Stimulated activated CD4-positive, alpha-beta T cell treated with anti-CD3 and anti-CD28 coated beads, TNF-alpha, amount 100 ng/mL, for 24 hours (primary cell): ENCODE results near the gene TTC7B.

Source experiments
- DNase-seq, 3 experiments: peaks; one replicate each; pipeline ENCODE4 v3.0.0-alpha.2; 2020; ENCODE audit warnings: low read depth in 3 of 3

TTC7B gene

DNA sequence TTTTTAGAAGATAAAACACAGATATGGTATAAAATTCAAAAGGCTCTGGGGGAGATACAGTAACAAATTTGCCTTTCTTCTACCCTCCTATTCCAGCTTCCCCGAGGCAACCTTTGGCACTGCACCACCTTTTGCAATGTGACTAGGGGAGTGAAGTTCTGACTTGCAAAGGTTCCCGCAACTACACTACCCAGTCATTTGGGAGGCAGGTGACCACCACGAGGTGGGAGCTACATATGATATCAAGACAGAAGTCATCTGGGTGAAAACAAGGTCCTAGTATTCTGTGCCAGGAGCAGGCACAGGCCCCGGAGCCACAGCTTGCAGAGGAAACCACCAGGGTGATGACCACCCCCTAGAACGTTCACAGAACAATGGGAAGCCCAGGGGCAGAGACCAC lies 141.5 kb downstream of the TTC7B start:
- no peak for DNase-seq

DNA sequence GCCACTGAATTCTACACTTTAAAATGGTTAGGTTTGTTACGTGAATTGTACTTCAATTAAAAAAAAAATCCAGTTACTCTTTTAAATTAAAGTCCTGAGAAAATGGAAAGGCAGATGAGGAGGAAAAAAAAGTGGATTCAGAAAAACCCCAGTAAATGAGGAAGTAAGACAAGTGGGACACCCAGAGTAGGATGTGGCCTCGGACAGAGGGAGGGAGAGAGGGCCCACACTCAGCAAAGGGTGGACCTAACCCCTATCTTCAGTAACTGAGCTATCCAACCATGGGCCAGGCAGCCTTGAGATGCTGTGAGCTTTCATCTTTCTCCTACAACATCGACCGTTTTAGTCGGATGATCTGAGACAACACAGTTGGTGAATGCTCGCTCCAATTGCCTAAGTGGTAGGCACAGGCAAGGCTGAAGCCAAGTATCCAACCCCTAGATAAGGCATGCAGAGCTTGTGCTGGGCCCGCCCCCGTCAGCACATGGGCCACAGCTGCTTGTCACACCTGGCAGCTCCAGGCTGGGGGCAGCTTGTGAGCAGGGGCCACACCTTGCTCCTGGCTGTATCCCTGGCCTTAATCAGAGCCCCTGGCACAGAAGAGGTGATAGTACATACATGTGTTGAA lies 142.1 kb downstream of the TTC7B start:
- no peak for DNase-seq

DNA sequence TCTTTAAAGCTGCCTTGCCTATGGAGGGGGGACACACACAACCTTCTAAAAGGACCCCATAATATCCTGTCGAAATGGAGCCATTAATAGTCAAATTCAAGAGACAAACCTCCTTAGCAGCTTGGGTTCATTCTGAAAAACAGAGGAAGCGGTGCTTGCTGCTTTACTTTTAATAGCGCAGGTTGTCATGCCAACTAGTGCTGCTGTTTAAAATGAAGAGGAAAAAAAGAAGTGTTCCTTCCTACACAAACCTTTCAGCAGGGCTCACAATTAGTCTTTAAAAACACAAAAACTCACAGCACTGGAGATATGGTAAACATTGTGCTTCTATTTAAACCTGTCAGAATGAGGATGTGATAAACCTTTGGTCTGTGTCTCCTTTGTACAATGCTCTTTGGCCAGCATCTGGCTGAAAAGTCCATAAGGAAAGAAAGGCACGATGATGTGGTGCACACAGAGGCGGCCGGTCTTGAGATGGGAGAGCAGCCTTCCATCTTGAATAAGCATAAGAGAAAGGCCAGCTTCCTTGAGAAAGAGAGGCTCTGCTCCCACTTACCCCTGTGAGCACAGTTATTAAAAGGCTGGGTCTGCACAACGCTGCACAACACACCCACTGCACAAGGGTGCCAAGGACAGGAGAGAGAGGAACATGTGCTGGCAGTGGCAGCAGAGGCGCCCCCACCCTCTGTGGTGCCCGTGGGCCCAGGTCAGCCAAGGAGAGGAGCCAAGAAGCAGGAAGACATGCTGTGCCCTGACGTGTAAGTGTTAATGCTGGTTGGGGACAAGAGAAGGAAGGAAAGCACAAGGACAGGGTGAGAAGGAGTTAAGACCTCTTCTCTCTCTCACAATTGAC lies 144.6 kb downstream of the TTC7B start:
- DNase-seq: no peak

- DNase-seq: no peak
Observed at GRCh38 chr14:90669731-90670130, 146.5 kb downstream of the TTC7B start.

- DNase-seq: no peak
Observed at GRCh38 chr14:90666571-90666970, 149.7 kb downstream of the TTC7B start.

DNA sequence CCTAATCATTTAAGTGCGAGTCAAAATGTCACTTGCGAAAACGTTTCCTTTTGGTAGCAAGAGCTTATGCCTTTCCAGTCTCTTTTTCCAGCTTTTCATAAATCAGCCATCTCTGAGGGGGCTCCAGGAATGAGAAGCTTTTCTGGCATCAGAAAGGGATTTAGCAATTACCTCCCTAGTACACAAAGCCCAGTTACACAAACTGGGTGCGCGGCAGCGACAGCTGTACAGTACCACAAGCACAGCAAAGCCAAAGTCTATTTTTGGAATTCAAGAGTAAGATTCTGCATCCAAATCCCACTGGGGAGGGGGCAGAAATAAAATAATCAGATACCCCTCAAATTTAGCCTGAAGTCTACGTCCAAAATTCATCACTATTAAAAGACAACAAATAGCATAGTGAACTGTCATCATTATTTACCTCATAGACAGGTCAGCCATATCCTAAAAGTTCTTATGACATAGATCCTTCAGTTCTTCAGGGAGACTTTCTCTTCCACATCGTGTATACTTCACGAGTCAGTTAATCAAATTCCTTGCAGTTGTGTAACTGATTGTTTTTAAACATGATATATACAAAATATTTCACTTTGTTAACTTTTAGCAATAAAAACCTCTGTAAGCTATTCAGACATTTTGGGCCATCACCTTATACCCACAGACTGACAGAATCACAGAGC lies 150.8 kb downstream of the TTC7B start:
- DNase-seq: no peak

GRCh38 chr14:90664911-90665310 lies 151.3 kb downstream of the TTC7B start:
- DNase-seq: no peak

- no peak for DNase-seq
Observed at GRCh38 chr14:90663680-90664079, 152.6 kb downstream of the TTC7B start.

GRCh38 chr14:90663140-90663539 lies 153.1 kb downstream of the TTC7B start:
- no peak for DNase-seq

DNA sequence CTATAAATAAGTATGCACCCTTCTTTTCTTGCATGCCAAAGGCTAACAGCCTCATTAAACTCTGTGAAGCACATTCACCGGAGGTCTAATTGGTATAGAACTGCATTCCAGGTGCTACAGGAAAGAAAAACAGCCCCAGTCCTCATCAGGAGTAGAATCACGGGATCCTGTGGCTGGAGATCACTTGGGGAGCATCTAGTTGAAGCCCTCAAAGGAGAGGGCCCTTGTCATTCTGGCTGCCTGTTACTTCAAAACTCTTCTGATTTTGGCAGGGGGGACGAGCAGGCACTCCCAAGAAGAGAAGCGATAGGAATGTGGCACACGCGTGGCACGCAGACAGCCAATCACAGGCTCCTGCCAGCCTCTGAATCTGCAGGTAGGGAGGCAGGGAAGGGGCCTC lies 154.4 kb downstream of the TTC7B start:
- DNase-seq: no peak

- DNase-seq: no peak
Observed at GRCh38 chr14:90660865-90661570, 155.2 kb downstream of the TTC7B start.

DNA sequence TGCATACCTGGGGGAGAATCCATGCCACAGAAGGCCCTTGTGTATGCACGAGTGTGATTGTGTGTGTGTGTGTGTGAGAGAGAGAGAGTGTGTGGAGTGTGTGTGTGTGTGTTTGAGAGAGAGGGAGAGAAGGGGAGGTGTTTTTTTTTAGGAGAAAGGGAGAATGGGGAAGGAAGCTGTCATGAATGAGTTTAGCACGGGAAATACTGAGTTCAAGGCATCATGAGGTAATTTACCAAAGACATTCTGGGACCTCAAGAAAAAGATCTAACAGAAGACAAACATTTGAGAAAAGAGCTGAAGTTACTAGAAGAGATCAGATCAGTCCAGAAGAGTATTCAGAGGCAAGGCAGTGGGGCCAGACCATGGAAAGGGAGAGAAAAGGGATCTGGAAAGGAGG lies 157.1 kb downstream of the TTC7B start:
- DNase-seq: no peak

- peak in 1 of 3 experiments; percentile 16 for DNase-seq
Observed at GRCh38 chr14:90658541-90658967, 157.7 kb downstream of the TTC7B start.

DNA sequence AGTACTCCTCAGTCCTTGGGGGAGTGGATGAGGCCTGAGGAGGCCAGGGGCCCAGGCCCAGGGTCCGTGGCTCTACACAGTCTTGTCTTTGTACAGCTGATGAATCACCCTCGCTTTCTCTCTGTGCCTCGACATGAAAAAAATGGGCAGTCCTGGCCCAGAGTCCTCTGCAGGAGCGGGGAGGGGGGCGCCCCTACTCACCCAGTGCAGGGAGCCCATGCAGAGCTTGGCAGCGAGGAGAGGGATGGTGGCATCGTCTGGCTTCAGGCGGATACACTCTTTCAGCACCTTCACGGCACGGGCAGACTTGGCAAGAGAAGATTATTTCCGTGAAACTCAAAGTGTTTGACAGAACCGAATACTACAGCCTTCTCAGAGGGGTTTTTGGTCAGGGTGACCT lies 159.3 kb downstream of the TTC7B start:
- DNase-seq: no peak

GRCh38 chr14:90655829-90656228 lies 160.4 kb downstream of the TTC7B start:
- no peak for DNase-seq

DNA sequence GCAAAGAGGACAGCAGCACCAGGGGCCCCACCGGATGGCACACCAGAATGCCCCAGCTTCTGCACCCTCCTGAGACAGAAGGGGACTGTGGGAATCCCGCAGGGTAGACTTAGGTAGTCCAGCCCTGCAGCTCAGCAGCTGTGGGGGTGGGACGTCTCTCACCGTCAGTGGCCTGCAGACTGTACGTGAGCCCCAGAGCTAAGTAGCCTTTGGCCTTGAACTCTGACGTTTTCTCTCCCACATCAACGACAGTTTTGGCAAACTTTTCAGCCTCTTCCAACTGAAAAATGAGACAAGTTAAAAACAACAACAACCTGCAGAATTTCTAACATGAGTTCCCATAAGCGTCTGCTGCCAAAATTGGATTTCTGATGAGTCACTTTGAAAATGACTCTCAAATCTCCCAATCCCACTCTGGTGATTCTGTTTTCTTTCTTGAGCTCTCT lies 161.4 kb downstream of the TTC7B start:
- DNase-seq: no peak

- no peak for DNase-seq
Observed at GRCh38 chr14:90652626-90653025, 163.6 kb downstream of the TTC7B start.

DNA sequence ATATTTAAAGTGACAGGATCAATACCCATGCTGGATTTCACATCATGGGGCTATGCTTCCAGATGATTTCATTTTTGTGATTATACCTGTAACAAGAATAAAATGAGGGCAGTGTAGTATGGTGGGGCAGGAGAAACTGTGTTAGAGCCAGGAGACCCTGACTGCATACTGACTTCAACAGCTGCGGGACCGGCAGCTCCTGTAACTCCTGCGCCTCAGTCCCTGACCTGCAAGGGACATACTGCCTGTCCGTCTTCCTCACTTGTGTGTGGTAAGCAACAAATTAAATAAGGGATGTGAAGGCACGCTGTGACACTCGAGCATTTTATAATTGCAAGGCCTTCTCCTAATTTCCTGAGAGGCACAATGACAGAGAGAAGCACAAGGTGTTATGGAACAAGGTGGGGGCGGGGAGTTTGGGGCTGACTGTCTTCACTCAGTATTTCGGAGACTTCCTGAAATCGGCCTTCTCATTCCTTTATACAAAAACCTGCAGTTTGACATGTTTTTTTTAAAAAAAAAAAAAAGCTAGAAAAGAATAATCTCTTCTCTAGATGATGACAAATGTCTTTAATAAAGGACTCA lies 164.2 kb downstream of the TTC7B start:
- DNase-seq: no peak

DNA sequence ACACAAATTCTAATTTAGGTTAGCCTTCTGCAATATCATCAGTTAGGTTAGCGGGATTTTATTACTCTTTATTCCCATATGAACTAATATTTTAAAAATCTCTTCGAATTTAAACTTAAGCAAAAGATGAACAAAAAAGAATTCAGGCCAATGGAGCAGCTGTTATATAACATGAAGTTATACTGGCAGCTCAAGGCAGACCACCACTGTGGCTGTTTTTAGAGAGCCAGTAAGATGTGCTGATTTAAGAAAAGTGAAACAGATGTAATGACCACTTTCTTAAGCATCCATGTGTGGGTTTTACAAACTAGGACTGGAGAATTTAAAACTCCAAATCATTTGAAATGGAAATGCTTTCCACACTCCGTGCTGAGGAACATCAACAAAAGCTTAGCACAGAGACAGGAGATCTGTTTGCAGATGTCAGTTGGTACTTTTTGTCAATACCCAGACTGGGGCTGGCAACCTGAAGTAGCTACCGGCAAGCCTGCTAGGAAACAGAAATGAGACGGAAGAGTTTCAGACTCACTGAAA lies 164.9 kb downstream of the TTC7B start:
- no peak for DNase-seq

GRCh38 chr14:90649557-90650135 lies 166.6 kb downstream of the TTC7B start:
- DNase-seq: no peak

GRCh38 chr14:90649083-90649482 lies 167.1 kb downstream of the TTC7B start:
- no peak for DNase-seq
